K562 (cell line): ENCODE results near the gene SAE1. TPM values are rescaled to one million over a fixed set of nuclear protein-coding genes. Genes with fewer than 3 reads are reported as not detected.

Experiments used
- ATAC-seq: fragments of 200-7000 bp; cut with Tn5 transposase; 3 replicates; pipeline ENCODE4 v1.9.1; 2020; ENCODE audit warnings: moderate library complexity
- BruUV-seq: library from RNA; stranded (reverse); fragments of 400-500 nt; replicated peaks from 2 replicates; lab custom pipeline; 2021; lab: Mats Ljungman, UMichigan
- CTCF ChIA-PET: fragments of 300-600 bp; formaldehyde crosslinking; extraction: SDS; loops from one replicate; lab custom pipeline; 2021; ENCODE audit warnings: low intra/inter-chr PET ratio; lab: Yijun Ruan, JAX
- POLR2A ChIA-PET: fragments of 300-600, 350-650 bp; sonication (Branson Sonifier 250); formaldehyde crosslinking; extraction: SDS; loops from one replicate; lab custom pipeline; 2021; ENCODE audit warnings: antibody characterized with exemption, inconsistent platforms; lab: Yijun Ruan, JAX
- DNase-seq, 4 experiments: peaks; one replicate each; pipeline versions ENCODE4 v3.0.0 to v3.0.0-alpha.2; 2011 to 2018; ENCODE audit warnings: low spot score in 3 of 4, mixed read lengths in 3 of 4; ENCODE audit errors: extremely low read depth in 1 of 4
- FAIRE-seq: peaks from 2 replicates; lab custom pipeline; 2011; peaks lifted over from hg19 to GRCh38; lab: Jason Lieb, UNC
- H2AFZ ChIP-seq: 2 replicates; pipeline ENCODE4 v1.6.0; 2011; ENCODE audit warnings: low read depth, low read length, control low read depth, inconsistent platforms
- H3K27ac ChIP-seq: fragments of 200-600 bp; 3 replicates; pipeline ENCODE4 v1.8.0; 2011; ENCODE audit warnings: low read depth, mild to moderate bottlenecking, control low read depth, inconsistent platforms, low read length, moderate library complexity, mixed read lengths; ENCODE audit errors: extremely low read depth
- H3K27me3 ChIP-seq, 2 experiments: fragments of 300-600 bp in 1 of 2; 2 replicates in 1 of 2; 3 replicates in 1 of 2; pipeline versions ENCODE4 v1.6.0 to v1.8.0; 2011; ENCODE audit warnings: inconsistent platforms in 2 of 2, low read length in 2 of 2, mild to moderate bottlenecking in 1 of 2, mixed read lengths in 1 of 2, moderate library complexity in 1 of 2; ENCODE audit not compliant: control insufficient read depth in 2 of 2, insufficient read depth in 2 of 2
- H3K36me3 ChIP-seq: fragments of 300-600 bp; 3 replicates; pipeline ENCODE4 v1.8.0; 2011; ENCODE audit warnings: mild to moderate bottlenecking, low read length, inconsistent platforms; ENCODE audit not compliant: control insufficient read depth, insufficient read depth
- H3K4me1 ChIP-seq, 2 experiments: fragments of 200-600 bp in 1 of 2; replicated peaks in 1 of 2; 2 replicates in 1 of 2; 3 replicates in 1 of 2; pipeline versions ENCODE4 v1.5.1 to v1.8.0; 2011; ENCODE audit warnings: inconsistent platforms in 2 of 2, low read length in 2 of 2, mild to moderate bottlenecking in 1 of 2, mixed read lengths in 1 of 2, moderate library complexity in 1 of 2; ENCODE audit not compliant: control insufficient read depth in 2 of 2, insufficient read depth in 2 of 2
- H3K4me2 ChIP-seq: 2 replicates; pipeline ENCODE4 v1.6.1; 2011; ENCODE audit warnings: low read length, control low read depth, inconsistent platforms, mixed read lengths; ENCODE audit not compliant: insufficient read depth
- H3K4me3 ChIP-seq: fragments of 200-600 bp; sonication (generic), shearing (Covaris generic); 2 replicates; pipeline ENCODE4 v1.5.1; 2016; ENCODE audit warnings: control low read depth, inconsistent platforms
- H3K79me2 ChIP-seq: fragments of 200-600 bp; 3 replicates; pipeline ENCODE4 v1.8.0; 2011; ENCODE audit warnings: low read length, inconsistent platforms; ENCODE audit not compliant: control insufficient read depth, insufficient read depth
- H3K9ac ChIP-seq, 2 experiments: 2 replicates each; pipeline versions ENCODE4 v1.6.0 to v1.6.1; 2011; ENCODE audit warnings: low read depth in 2 of 2, low read length in 2 of 2, control low read depth in 1 of 2, inconsistent platforms in 1 of 2, mild to moderate bottlenecking in 1 of 2, mixed read lengths in 1 of 2; ENCODE audit not compliant: insufficient read depth in 1 of 2
- H3K9me1 ChIP-seq: one replicate; pipeline ENCODE4 v1.6.0; 2011; ENCODE audit warnings: inconsistent platforms, mild to moderate bottlenecking, low read length, moderate library complexity; ENCODE audit not compliant: control insufficient read depth, insufficient read depth
- H3K9me3 ChIP-seq: replicated peaks from 2 replicates; pipeline ENCODE4 v1.5.1; 2011; ENCODE audit warnings: low read depth, low read length, inconsistent platforms; ENCODE audit not compliant: control insufficient read depth, insufficient read depth
- H4K20me1 ChIP-seq: replicated peaks from 2 replicates; pipeline ENCODE4 v1.6.1; 2011; ENCODE audit warnings: low read length, inconsistent platforms, mixed read lengths; ENCODE audit not compliant: control insufficient read depth, insufficient read depth
- FOXM1 ChIP-seq, 2 experiments: fragments of 450-650 bp in 1 of 2; sonication (generic) in 1 of 2; formaldehyde crosslinking in 1 of 2; IDR thresholded peaks; 2 replicates each; pipeline versions ENCODE4 v1.6.1 to v1.9.0; 2017 to 2022; ENCODE audit warnings: low read depth in 2 of 2, mild to moderate bottlenecking in 2 of 2, missing genetic modification reagents in 1 of 2, moderate library complexity in 1 of 2
- KHSRP ChIP-seq: fragments of 450-650 bp; IDR thresholded peaks from 2 replicates; pipeline ENCODE4 v1.6.1; 2017
- NR1H2 ChIP-seq: sonication (generic); formaldehyde crosslinking; IDR thresholded peaks from 2 replicates; pipeline ENCODE4 v1.4.0; 2020; ENCODE audit warnings: mild to moderate bottlenecking, missing genetic modification reagents
- PBX2 ChIP-seq, 2 experiments: IDR thresholded peaks in 1 of 2; conservative IDR thresholded peaks in 1 of 2; 2 replicates each; pipeline ENCODE4 v1.6.1; 2016; ENCODE audit warnings: low read depth in 2 of 2, mild to moderate bottlenecking in 1 of 2, missing compliant biosample characterization in 1 of 2, missing genetic modification characterization in 1 of 2, moderate library complexity in 1 of 2
- RFX7 ChIP-seq: fragments of 250-450 bp; sonication (Bioruptor Pico); IDR thresholded peaks from 2 replicates; pipeline ENCODE4 v1.5.1; 2021; ENCODE audit warnings: mild to moderate bottlenecking
- TEAD2 ChIP-seq: fragments of 450-650 bp; IDR thresholded peaks from 2 replicates; pipeline ENCODE4 v1.6.1; 2016; ENCODE audit warnings: missing genetic modification characterization, control low read depth, missing compliant biosample characterization
- ZNF184 ChIP-seq: sonication (generic); formaldehyde crosslinking; IDR thresholded peaks from 2 replicates; pipeline ENCODE4 v1.5.0; 2020; ENCODE audit warnings: missing genetic modification reagents
- WGBS: fragments of 100-300 bp; shearing (Covaris generic); methylation state at CpG from one replicate; pipeline ENCODE4 v1.1.6; 2016; ENCODE audit warnings: low coverage, mixed read lengths; ENCODE audit not compliant: insufficient coverage; ENCODE audit errors: missing lambda C conversion rate; 5-methylcytosine and 5-hydroxymethylcytosine counted together
- in situ Hi-C: fragments of 300-500 bp; cut with MboI; formaldehyde crosslinking; loops from 4 replicates; pipeline ENCODE4 v1.15.0; 2018; ENCODE audit warnings: inconsistent platforms, mixed read lengths
- intact Hi-C: fragments of 100-400 bp; cut with micrococcal nuclease; formaldehyde crosslinking; loops from 2 replicates; pipeline ENCODE4 v1.14.2; 2022
- polyA plus RNA-seq, 8 experiments: library from polyadenylated mRNA; depleted of rRNA in 4 of 8; stranded (reverse) in 5 of 8; unstranded in 3 of 8; fragments of >200 nt; fragmentation: Nextera tagmentation in 2 of 8; fragmentation: Illumina TruSeq in 1 of 8; extraction: Ambion mirVana in 2 of 8; extraction: Trizol in 1 of 8; gene quantifications; 2 replicates each; pipeline versions ENCODE4 v1.2.1 to v1.2.3, GENCODE V29; 2011 to 2014; ENCODE audit warnings: inconsistent platforms in 1 of 8, missing spikeins in 1 of 8
- total RNA-seq, 7 experiments: library from RNA; depleted of rRNA in 6 of 7; stranded (reverse); fragments of >200 nt in 6 of 7; fragmentation: Illumina TruSeq in 2 of 7; extraction: Trizol in 2 of 7; gene quantifications; 2 replicates each; pipeline versions ENCODE4 v1.2.1 to v1.2.3, GENCODE V29; 2011 to 2021; ENCODE audit warnings: low replicate concordance in 1 of 7
- TF ChIP-seq, protein P1 (sequence below): fragments of 450-650 bp; formaldehyde crosslinking; IDR thresholded peaks from 2 replicates; pipeline ENCODE4 v1.4.0; 2022; ENCODE audit warnings: missing genetic modification characterization

Gene SAE1
- total and polyA plus RNA-seq, 9 of the 15 experiments (the other 6 are each of a cell fraction or from before 2014, with no cell fraction given), result 82.8 to 299 (median 217) TPM

- no peaks in the 10 kb centered on the region for H3K27me3 ChIP-seq
- FAIRE-seq (no peak), DNase-seq (no peak), ATAC-seq (no peak)
- peak overlapping the region; percentile 27; the same call in 1 of the 2 replicates for H3K4me2 ChIP-seq
- ChIA-PET POLR2A (interaction anchor here (0.9 to 12.1 kb wide), 2 partner anchors 11 to 18 kb away, joined by 3 to 109 read pairs; no protein-coding TSS in a partner anchor), CTCF (no interaction called here)
- no peaks in the 10 kb centered on the region; the same call in 1 of the 2 replicates for H4K20me1 ChIP-seq
- intact Hi-C loops (loop anchor here (5.0 kb wide), 1 partner anchor 282 kb away; the partner anchor contains the start of gene AP2S1), in situ Hi-C loops (no loop called here)
- no peak overlapping the region for H2AFZ ChIP-seq
- no peak overlapping the region for H3K27ac ChIP-seq
- H3K9me1 ChIP-seq, result no peaks in the 10 kb centered on the region
- H3K4me3 ChIP-seq, result no peak overlapping the region
- peak overlapping the region; percentile 9 to 70; a peak in 2 of 4 replicates for H3K9ac ChIP-seq
- H3K4me1 ChIP-seq, result peaks cover 20 to 37% of the 10 kb centered on the region in 2 experiments; a peak in 4 of 5 replicates
- H3K36me3 ChIP-seq, result peaks cover 63% of the 10 kb centered on the region
- peaks cover 89% of the 10 kb centered on the region for H3K79me2 ChIP-seq
- no TSS peak for BruUV-seq
- H3K9me3 ChIP-seq, result peaks cover 7% of the 10 kb centered on the region
- 86% methylated on average over 2 of the region's 2 CpGs for WGBS
- TF ChIP-seq TEAD2 (tag) (no peak), ZNF184 (CRISPR knock-in tag) (no peak), KHSRP (no peak), FOXM1 (IDR thresholded peaks at IDR 0.05; ENCODE audit: low read depth) (no peak), FOXM1 (CRISPR knock-in tag; IDR thresholded peaks at IDR 0.05; ENCODE audit: low read depth) (no peak), RFX7 (CRISPR knock-in tag) (no peak), PBX2 (CRISPR knock-in tag; IDR thresholded peaks at IDR 0.05; ENCODE audit: low read depth) (no peak), PBX2 (tag; conservative IDR thresholded peaks at IDR 0.05; ENCODE audit: low read depth) (no peak), NR1H2 (no peak)
- TF ChIP-seq, protein P1, sequence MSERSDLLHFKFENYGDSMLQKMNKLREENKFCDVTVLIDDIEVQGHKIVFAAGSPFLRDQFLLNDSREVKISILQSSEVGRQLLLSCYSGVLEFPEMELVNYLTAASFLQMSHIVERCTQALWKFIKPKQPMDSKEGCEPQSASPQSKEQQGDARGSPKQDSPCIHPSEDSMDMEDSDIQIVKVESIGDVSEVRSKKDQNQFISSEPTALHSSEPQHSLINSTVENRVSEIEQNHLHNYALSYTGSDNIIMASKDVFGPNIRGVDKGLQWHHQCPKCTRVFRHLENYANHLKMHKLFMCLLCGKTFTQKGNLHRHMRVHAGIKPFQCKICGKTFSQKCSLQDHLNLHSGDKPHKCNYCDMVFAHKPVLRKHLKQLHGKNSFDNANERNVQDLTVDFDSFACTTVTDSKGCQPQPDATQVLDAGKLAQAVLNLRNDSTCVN (CRISPR knock-in tag), result 0 out of 2 replicates have a peak, but pooled peaks have one; percentile 28
Observed at GRCh38 chr19:47134545-47134944, 3.9 kb downstream of the SAE1 start.
